OCI-LY7 (cell line): ENCODE results near the gene SCTR. TPM values are rescaled to one million over a fixed set of nuclear protein-coding genes. Genes with fewer than 3 reads are reported as not detected.

Experiments
- BruUV-seq: library from RNA; stranded (reverse); fragments of 400-500 nt; replicated peaks from 2 replicates; lab custom pipeline; 2021; lab: Mats Ljungman, UMichigan
- CTCF ChIA-PET: fragments of 300-600 bp; sonication (Branson Sonifier 250); formaldehyde crosslinking; loops from one replicate; lab custom pipeline; 2022; ENCODE audit warnings: antibody characterized with exemption; ENCODE audit not compliant: unreplicated experiment; lab: Charles Lee
- POLR2A ChIA-PET: fragments of 300-600 bp; sonication (Branson Sonifier 250); formaldehyde crosslinking; loops from one replicate; lab custom pipeline; 2022; ENCODE audit warnings: antibody characterized with exemption; lab: Charles Lee
- DNase-seq: peaks from one replicate; pipeline ENCODE4 v3.0.0-alpha.2; 2015; ENCODE audit warnings: low spot score
- H2AFZ ChIP-seq: fragments of 200-600 bp; sonication (generic), shearing (Covaris generic); 2 replicates; pipeline ENCODE4 v1.6.1; 2014; ENCODE audit warnings: mild to moderate bottlenecking, antibody characterized with exemption, low read length, moderate library complexity
- H3K27ac ChIP-seq: fragments of 200-600 bp; sonication (generic); 2 replicates; pipeline ENCODE4 v1.5.1; 2014; ENCODE audit warnings: mixed run types, low read depth, mild to moderate bottlenecking, moderate library complexity, low read length, inconsistent platforms; ENCODE audit not compliant: poor library complexity, severe bottlenecking
- H3K36me3 ChIP-seq: fragments of 200-600 bp; sonication (generic); 2 replicates; pipeline ENCODE4 v1.6.1; 2014; ENCODE audit warnings: mild to moderate bottlenecking, antibody characterized with exemption, low read length, moderate library complexity, mixed read lengths; ENCODE audit not compliant: insufficient read depth
- H3K4me1 ChIP-seq: fragments of 200-600 bp; sonication (generic); 2 replicates; pipeline ENCODE4 v1.5.1; 2014; ENCODE audit warnings: mild to moderate bottlenecking, low read length; ENCODE audit not compliant: insufficient read depth, poor library complexity, severe bottlenecking
- H3K4me2 ChIP-seq: fragments of 200-600 bp; sonication (generic); 2 replicates; pipeline ENCODE4 v1.6.1; 2014; ENCODE audit warnings: mild to moderate bottlenecking, low read length
- H3K4me3 ChIP-seq: fragments of 200-600 bp; sonication (generic); 2 replicates; pipeline ENCODE4 v1.5.1; 2014; ENCODE audit warnings: mild to moderate bottlenecking, low read depth, low read length; ENCODE audit not compliant: poor library complexity, severe bottlenecking
- H3K79me2 ChIP-seq: fragments of 200-600 bp; sonication (generic); 2 replicates; pipeline ENCODE4 v1.6.1; 2016; ENCODE audit warnings: low read depth, mild to moderate bottlenecking, low read length, moderate library complexity, mixed read lengths; ENCODE audit not compliant: insufficient read depth
- H3K9me2 ChIP-seq: fragments of 200-600 bp; sonication (generic); 2 replicates; pipeline ENCODE4 v1.6.1; 2016; ENCODE audit warnings: mild to moderate bottlenecking, low read length, mixed read lengths; ENCODE audit not compliant: insufficient read depth
- H3K9me3 ChIP-seq: fragments of 200-600 bp; sonication (generic); 2 replicates; pipeline ENCODE4 v1.6.1; 2014; ENCODE audit warnings: mild to moderate bottlenecking, mixed run types, low read length, mixed read lengths
- H4K20me1 ChIP-seq: fragments of 200-600 bp; sonication (generic); 2 replicates; pipeline ENCODE4 v1.6.1; 2014; ENCODE audit warnings: mild to moderate bottlenecking, antibody characterized with exemption, low read length, moderate library complexity, mixed read lengths; ENCODE audit not compliant: insufficient read depth
- CTCF ChIP-seq: fragments of 200-600 bp; sonication (generic); conservative IDR thresholded peaks from 2 replicates; pipeline ENCODE4 v1.5.1; 2014; ENCODE audit warnings: mild to moderate bottlenecking, antibody characterized with exemption, low read length, moderate library complexity, mixed read lengths
- EZH2phosphoT487 ChIP-seq: fragments of 200-600 bp; sonication (generic); IDR thresholded peaks from 2 replicates; pipeline ENCODE4 v1.6.1; 2018; ENCODE audit warnings: low read depth, borderline replicate concordance, mild to moderate bottlenecking, mixed run types, antibody characterized with exemption, low read length, moderate library complexity, mixed read lengths
- intact Hi-C: fragments of 100-400 bp; cut with micrococcal nuclease; formaldehyde crosslinking; loops from one replicate; pipeline ENCODE4 v1.10.0; 2022; ENCODE audit not compliant: unreplicated experiment
- total RNA-seq, 2 experiments: library from RNA; depleted of rRNA in 1 of 2; stranded (reverse); fragments of >200 nt in 1 of 2; shearing (Covaris generic) in 1 of 2; gene quantifications; 2 replicates each; pipeline ENCODE4 v1.2.3, GENCODE V29; 2014 to 2022

The SCTR gene
- total RNA-seq, 2 experiments from 2014 or later: not detected

- no peaks in the 10 kb centered on the region for H3K9me2 ChIP-seq
- no peak overlapping the region for H3K4me3 ChIP-seq
- no peaks in the 10 kb centered on the region for H3K36me3 ChIP-seq
- POLR2A ChIA-PET: interaction anchor here (0.7 kb wide), 1 partner anchor 586 kb away, joined by 3 read pairs; no protein-coding TSS in a partner anchor
- no peak overlapping the region for H3K4me2 ChIP-seq
- CTCF ChIA-PET: interaction anchor here (0.7 kb wide), 1 partner anchor 56 kb away, joined by 4 read pairs; no protein-coding TSS in a partner anchor
- intact Hi-C loops: no loop called here
- no TSS peak for BruUV-seq
- no peaks in the 10 kb centered on the region for H4K20me1 ChIP-seq
- H3K4me1 ChIP-seq: peaks cover 17% of the 10 kb centered on the region
- H2AFZ ChIP-seq: no peak overlapping the region
- no peak for DNase-seq
- 0 out of 2 replicates have a peak, but pooled peaks cover 9% of the 10 kb centered on the region for H3K9me3 ChIP-seq
- no peak for TF ChIP-seq EZH2phosphoT487
- TF ChIP-seq CTCF: no peak
- H3K27ac ChIP-seq: no peak overlapping the region
- H3K79me2 ChIP-seq: no peaks in the 10 kb centered on the region
Measured at GRCh38 chr2:119419803-119420508, 104.3 kb downstream of the SCTR start.

- Histone ChIP-seq H3K27ac (no peak overlapping the region), H3K4me2 (no peak overlapping the region), H3K79me2 (no peaks in the 10 kb centered on the region), H3K36me3 (no peaks in the 10 kb centered on the region), H3K9me2 (no peaks in the 10 kb centered on the region), H3K9me3 (0 out of 2 replicates have a peak, but pooled peaks cover 9% of the 10 kb centered on the region), H3K4me1 (peaks cover 26% of the 10 kb centered on the region), H2AFZ (no peak overlapping the region), H4K20me1 (no peaks in the 10 kb centered on the region), H3K4me3 (no peak overlapping the region)
- intact Hi-C loops: no loop called here
- BruUV-seq: no TSS peak
- CTCF ChIA-PET: interaction anchor here (0.7 kb wide), 1 partner anchor 57 kb away, joined by 4 read pairs; no protein-coding TSS in a partner anchor
- TF ChIP-seq EZH2phosphoT487: no peak
- POLR2A ChIA-PET: interaction anchor here (0.5 kb wide), 1 partner anchor 155 kb away, joined by 3 read pairs; no protein-coding TSS in a partner anchor
- DNase-seq: no peak
Measured at GRCh38 chr2:119419065-119419464, 105.2 kb downstream of the SCTR start.

GRCh38 chr2:119417908-119418307 is 106.4 kb downstream of the SCTR start:
- CTCF ChIA-PET: no interaction called here
- no peak overlapping the region for H2AFZ ChIP-seq
- intact Hi-C loops: no loop called here
- BruUV-seq: no TSS peak
- POLR2A ChIA-PET: no interaction called here
- H3K27ac ChIP-seq: no peak overlapping the region
- peaks cover 32% of the 10 kb centered on the region for H3K4me1 ChIP-seq
- no peaks in the 10 kb centered on the region for H3K79me2 ChIP-seq
- no peaks in the 10 kb centered on the region for H4K20me1 ChIP-seq
- DNase-seq: no peak
- 0 out of 2 replicates have a peak, but pooled peaks cover 9% of the 10 kb centered on the region for H3K9me3 ChIP-seq
- H3K36me3 ChIP-seq: no peaks in the 10 kb centered on the region
- no peak for TF ChIP-seq EZH2phosphoT487
- no peak for TF ChIP-seq CTCF
- no peak overlapping the region for H3K4me2 ChIP-seq
- H3K9me2 ChIP-seq: no peaks in the 10 kb centered on the region
- no peak overlapping the region for H3K4me3 ChIP-seq
